CMK (cell line): ENCODE results near the gene SLITRK3.
"Not testable (repeated sequence)": the region's sequence is repeated elsewhere in the genome, so short reads cannot be mapped to it uniquely, and the experiment has no call there.

Source experiments
- DNase-seq: peaks from one replicate; pipeline ENCODE4 v3.0.0-alpha.2; 2010; ENCODE audit warnings: low read depth

The SLITRK3 gene

DNA sequence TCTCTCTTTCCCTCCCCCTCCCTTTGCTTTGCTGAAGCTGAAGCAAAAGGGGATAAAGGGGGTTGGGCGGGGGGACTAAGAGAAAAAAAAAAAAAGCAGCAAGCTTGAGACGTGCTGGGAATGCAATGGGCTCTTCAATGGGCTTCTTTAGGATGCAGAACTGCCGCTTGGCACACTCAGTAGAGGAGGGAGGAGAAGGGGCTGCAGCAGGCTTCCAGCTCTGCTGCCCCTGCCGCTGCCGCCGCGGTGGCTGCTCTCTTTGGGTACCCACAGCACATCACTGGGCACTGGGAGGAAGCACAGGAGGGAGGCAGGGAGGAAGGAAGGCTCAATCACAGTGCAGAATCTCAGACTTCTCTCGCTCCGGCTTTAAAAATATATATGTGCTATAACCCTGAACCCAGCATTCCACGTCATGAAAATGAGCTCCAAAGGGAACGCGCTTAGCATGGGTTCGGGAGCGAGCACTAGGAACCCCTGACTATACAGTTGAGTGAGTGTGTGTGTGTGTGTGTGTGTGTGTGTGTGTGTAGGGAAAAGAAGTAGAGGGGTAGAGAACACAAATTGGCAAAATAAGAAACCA lies 3.5 kb downstream of the SLITRK3 start:
- no peak for DNase-seq

DNA sequence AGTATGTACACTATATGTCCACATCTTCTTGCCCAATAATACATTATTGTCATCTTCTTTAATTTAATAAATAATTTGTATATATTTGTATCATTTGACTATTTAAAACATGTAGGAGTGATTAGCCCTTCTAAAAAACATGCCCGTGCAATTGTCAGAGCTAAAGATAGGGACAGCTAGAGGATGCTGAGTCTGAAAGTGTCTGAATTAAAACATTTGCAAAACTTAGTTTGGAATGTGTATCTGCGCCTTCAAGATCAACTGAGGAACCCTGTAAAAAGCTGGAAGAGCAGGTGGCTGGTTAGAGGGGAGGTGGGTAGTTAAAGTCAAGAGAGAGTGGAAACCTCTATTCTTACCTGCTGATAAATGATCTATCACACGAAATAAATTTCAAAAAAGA lies 4.7 kb downstream of the SLITRK3 start:
- DNase-seq: no peak

DNA sequence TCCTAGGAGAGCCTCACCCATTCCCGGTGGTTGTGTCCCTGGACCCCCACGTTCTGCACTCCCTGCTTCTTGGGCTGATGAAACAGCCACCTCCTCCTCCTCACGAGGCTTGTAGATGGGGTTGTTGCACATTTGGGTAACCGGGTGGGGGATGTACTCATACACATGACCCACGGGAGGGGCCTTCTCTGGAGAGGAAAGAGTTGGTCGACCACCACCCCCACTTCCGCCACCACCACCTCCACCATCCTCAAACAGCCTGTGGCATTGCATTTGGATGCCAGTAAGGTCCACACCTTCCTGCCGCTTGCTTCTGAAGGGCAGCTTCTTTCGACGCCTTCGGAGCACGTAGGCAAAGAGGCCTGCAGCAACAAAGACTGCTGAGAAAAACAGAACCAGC lies 7.7 kb downstream of the SLITRK3 start:
- DNase-seq: no peak

DNA sequence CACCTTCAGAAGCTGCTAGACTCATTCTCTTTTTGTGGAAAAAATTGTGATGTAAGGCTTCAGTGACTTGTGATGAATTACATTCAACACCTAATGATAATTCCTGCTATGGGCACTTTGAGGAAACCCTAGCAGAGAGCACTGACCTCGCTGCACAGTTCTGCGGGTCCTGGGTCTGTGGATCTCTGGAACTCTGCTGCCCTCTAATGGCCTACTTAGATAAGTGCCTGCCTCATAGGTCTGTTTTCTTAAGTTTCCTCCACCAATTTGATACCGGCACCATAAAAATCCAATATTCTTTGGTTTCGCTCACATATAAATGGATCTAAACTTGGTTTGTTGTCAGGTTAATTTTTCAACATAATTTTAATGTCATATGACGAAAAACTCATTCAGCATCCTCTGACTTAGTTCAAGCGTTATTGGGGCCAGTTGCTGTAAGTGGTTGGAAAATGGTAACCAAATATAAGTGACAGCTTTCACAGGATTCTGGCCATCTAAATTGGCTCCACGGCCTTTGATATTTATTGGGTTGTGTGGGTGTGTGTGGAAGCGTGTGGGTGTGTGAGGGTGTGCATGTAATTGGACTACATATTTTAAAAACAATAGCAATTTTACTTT lies 10.4 kb downstream of the SLITRK3 start:
- DNase-seq: peak; percentile 5

DNA sequence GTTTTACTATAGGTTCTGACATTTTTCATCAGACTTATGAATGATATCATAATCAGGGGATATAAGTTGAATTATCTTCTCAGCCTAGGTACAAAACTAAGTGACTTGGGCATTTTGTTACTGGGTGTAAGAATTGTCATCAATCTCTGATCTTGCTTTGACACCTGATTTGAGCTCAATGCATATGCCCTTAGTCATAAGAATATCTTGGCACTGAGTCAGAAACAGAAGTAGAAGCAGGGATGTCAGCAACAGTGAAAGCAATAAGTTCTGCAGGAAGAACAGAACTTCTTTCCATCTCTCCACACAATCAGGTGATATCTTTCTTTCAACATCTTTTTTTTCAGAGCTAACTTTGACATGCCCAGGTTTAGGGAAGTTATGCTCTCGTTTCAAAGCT lies 14.6 kb downstream of the SLITRK3 start:
- DNase-seq: no peak

DNA sequence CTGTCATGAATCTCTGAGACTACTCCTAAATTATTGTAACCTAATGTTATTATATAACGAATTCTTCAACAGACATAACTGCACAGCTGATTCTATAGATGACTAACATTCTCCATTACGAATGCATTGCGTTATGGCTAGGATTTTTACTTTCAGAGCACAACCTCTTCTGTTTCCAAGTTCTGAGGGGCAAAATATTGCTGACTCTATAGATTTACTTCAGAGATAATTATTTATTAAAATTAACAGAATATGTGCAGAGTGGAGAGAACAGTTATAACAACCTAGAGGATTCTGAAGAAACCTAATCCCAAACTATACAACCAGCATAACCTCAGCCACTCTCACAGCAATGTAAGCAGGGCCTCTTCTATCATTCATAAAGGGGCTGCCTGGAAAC lies 25.9 kb downstream of the SLITRK3 start:
- no peak for DNase-seq

DNA sequence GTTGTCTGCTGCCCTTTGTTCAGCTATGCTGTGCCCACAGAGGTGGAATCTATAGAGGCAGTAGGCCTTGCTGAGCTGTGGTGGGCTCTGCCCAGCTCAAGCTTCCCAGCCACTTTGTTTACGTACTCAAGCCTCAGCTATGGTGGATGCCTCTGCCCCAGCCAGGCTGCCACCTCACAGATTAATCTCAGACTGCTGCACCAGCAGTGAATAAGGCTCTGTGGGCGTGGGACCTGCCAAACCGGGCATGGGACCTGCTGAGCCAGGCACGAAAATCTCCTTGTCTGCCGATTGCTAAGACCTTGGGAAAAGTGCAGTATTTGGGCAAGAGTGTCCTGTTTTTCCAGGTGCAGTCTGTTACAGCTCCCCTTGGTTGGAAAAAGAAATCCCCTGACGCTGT lies 26.8 kb downstream of the SLITRK3 start:
- no peak for DNase-seq

DNA sequence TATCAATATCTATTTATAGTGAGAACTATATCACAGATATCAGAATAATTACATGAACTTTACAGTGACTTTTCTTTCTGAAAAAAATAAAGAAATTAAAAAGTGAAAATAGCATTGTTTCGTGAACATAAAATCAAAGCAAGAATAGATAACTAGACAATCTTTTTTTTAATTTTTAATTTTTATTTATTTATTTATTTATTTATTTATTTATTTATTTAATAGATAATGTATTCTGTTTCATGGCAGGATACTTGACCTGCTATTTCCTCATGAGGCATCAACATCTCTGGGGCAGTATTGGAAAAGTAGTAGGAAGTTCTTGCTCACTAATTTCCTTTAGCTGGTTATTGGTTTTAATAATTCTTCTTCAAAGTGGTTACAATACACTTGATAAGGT lies 33.3 kb downstream of the SLITRK3 start:
- no peak for DNase-seq

DNA sequence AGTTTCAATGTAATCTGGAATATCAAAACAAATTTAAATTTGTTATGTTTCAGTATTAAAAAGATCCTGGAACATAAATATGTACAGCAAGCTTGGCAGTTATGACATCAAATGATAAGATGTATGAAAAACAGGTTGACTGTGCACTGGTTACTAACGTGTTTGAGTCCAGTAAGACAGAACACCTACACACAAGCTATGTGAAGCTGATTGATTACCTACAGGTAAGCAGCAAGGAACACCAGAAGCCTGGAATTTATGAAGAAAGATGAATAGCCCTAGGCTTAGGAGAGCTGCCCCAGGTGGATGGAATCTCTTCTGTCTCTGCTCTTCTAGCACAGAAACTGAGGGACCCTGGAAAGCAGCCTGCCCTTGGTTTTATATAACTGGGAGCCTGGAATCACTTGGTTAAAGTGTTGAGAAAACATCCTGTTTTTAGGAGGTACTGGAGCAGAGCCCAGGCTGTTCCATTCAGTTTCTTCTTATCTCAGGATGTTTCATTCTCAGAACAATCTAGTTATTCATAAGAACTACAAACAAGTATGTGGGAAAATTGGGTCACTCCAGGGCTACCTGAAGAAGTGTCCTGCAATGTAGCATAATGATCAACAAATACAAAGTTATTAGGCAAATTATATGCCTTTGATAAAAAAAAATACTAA lies 36.3 kb downstream of the SLITRK3 start:
- no peak for DNase-seq

DNA sequence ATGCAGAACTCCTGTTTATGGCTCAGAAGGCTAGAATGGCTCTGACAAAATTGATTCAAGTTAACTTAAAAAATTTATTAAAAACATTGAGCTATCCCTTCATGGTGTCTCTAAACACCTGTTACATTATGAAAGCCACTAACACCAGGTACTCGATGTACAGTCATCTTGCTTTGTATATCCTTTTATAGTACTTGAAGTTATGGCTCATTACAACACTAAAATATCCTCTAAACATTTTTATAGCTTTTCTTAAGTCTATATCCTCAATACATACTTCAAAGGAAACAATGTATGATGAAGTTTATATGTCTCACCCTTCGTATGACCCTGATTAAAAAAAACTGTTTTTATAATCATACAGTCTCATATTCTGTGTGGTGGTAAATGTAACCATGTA lies 38.2 kb downstream of the SLITRK3 start:
- DNase-seq: no peak

DNA sequence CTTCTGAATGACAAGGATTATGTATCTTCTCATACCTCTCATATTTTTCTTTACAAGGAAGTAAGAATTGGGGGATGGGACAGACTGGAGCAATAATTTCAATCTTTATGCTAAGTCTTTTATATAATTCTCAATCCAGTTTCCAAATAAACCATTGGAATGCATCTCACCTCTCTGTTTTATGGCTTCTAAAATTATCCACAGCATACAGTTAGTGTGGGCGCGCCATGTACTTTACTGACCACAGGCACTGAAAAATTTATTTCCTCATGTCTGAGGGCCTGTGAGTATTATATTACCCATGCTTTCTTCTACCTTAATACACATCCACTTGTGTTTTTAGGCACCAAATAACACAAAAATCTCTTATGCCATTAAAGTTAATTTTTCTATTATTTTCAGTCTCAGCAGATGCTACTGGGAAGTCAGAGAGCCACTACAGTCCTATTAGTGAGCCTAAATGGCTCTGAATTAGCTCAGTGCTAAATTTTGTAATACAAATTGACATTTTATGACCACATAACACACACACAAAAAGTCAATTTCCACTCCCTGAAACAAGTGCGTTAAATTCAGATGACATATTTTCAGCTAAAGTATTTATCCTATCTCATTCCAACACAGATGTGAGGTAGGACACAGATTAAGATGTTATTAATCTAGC lies 39.3 kb downstream of the SLITRK3 start:
- no peak for DNase-seq

DNA sequence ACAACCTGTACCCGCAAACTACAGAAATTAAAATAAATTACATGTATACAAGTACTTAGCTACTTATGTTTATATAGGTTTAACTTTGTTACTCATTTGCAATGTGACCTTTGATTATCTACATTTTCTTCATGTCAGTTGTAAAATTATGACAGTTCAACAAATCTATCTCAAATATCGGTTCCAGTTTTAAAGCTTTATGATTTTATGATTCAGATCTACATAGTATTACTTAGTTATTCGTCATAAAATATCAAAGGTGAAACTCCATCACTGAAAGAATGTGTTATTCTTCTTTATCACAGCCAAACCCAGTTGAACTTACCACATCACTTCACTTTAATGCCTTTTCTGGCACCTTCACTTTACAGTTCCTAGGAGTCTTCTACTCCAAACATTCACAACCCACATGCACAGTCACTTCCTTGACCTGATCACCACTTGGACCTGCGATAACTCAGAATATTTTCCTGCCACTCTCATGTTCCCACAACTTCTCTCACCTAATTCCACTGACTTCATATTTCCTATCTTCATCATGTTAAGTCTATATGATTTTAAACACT lies 47.2 kb downstream of the SLITRK3 start:
- DNase-seq: no peak

DNA sequence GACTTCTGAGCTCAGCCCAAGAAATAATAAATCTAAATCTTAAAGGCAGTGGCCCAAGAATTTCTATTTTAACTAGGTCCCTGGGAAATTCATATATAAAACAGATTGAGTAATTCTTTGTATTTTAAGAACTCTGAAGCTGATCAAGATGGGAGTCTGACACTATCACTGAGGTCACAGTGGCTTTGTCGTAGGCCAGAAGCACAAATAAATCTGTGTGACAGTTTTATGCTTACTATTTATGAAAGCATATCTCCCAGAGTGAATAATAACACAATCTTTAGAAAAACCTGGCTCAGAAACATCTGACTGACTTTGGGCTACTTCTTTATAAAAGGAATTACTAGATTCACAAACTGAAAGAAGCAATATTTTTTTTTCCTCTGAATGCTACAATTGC lies 51.9 kb downstream of the SLITRK3 start:
- no peak for DNase-seq

DNA sequence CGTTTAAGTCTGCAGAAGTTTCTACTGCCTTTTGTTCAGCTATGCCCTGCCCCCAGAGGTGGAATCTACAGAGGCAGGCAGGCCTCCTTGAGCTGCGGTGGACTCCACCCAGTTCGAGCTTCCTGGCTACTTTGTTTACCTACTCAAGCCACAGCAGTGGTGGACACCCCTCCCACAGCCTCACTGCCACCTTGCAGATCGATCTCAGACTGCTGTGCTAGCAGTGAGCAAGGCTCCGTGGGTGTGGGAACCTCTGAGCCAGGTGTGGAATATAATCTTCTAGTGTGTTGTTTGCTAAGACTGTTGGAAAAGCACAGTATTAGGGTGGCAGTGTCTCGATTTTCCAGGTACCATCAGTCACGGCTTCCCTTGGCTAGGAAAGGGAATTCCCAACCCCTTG lies 56.3 kb downstream of the SLITRK3 start:
- DNase-seq: not testable (repeated sequence)
